Caco-2 (cell line): ENCODE data around the gene PLXNA4. TPM values are rescaled to one million over a fixed set of nuclear protein-coding genes. Genes with fewer than 3 reads are reported as not detected.

Experiments used
- BruUV-seq: library from RNA; stranded (reverse); fragments of 400-500 nt; replicated peaks from 2 replicates; lab custom pipeline; 2021; lab: Mats Ljungman, UMichigan
- CTCF ChIA-PET: fragments of 300-600 bp; sonication (Branson Sonifier 250); formaldehyde crosslinking; loops from one replicate; lab custom pipeline; 2022; ENCODE audit warnings: antibody characterized with exemption; lab: Charles Lee
- POLR2A ChIA-PET: fragments of 300-600 bp; sonication (Branson Sonifier 250); formaldehyde crosslinking; loops from one replicate; lab custom pipeline; 2022; ENCODE audit warnings: antibody characterized with exemption; lab: Charles Lee
- DNase-seq, 2 experiments: peaks; one replicate each; pipeline versions ENCODE4 v3.0.0 to v3.0.0-alpha.2; 2020 to 2022
- H3K27me3 ChIP-seq: replicated peaks from 2 replicates; pipeline ENCODE4 v1.6.0; 2011; ENCODE audit warnings: low read length; ENCODE audit not compliant: control insufficient read depth, insufficient read depth
- H3K36me3 ChIP-seq: 2 replicates; pipeline ENCODE4 v1.5.1; 2011; ENCODE audit warnings: low read length; ENCODE audit not compliant: control insufficient read depth, insufficient read depth
- H3K4me1 ChIP-seq: fragments of 250-450 bp; sonication (Bioruptor Pico); 2 replicates; pipeline ENCODE4 v1.5.1; 2020; ENCODE audit warnings: mild to moderate bottlenecking
- H3K4me3 ChIP-seq: 2 replicates; pipeline ENCODE4 v1.5.1; 2011; ENCODE audit warnings: low read depth, mild to moderate bottlenecking, control low read depth, low read length
- H3K9me3 ChIP-seq: fragments of 250-450 bp; sonication (Bioruptor Pico); 2 replicates; pipeline ENCODE4 v1.5.1; 2020; ENCODE audit warnings: mild to moderate bottlenecking, moderate library complexity
- H3K27ac Mint-ChIP-seq: one replicate; pipeline ENCODE4 v1.8.0; 2022; ENCODE audit warnings: mixed read lengths; ENCODE audit not compliant: unreplicated experiment
- H3K27me3 Mint-ChIP-seq: one replicate; pipeline ENCODE4 v1.8.0; 2022; ENCODE audit warnings: mixed read lengths; ENCODE audit not compliant: insufficient read depth, unreplicated experiment
- H3K36me3 Mint-ChIP-seq: one replicate; pipeline ENCODE4 v1.8.0; 2022; ENCODE audit warnings: mild to moderate bottlenecking, mixed read lengths; ENCODE audit not compliant: insufficient read depth, unreplicated experiment
- H3K4me1 Mint-ChIP-seq: one replicate; pipeline ENCODE4 v1.8.0; 2022; ENCODE audit warnings: low read depth, mixed read lengths; ENCODE audit not compliant: unreplicated experiment
- H3K4me3 Mint-ChIP-seq: one replicate; pipeline ENCODE4 v1.8.0; 2022; ENCODE audit warnings: mild to moderate bottlenecking, moderate library complexity, mixed read lengths; ENCODE audit not compliant: unreplicated experiment
- H3K9me3 Mint-ChIP-seq: one replicate; pipeline ENCODE4 v1.8.0; 2022; ENCODE audit warnings: mixed read lengths; ENCODE audit not compliant: unreplicated experiment
- CTCF ChIP-seq, 2 experiments: fragments of 200-600 bp in 1 of 2; IDR thresholded peaks; 1 replicate in 1 of 2; 2 replicates in 1 of 2; pipeline versions ENCODE4 v1.5.1 to v1.8.0; 2011 to 2022; ENCODE audit warnings: antibody characterized with exemption in 1 of 2, control low read depth in 1 of 2, inconsistent platforms in 1 of 2, low read depth in 1 of 2, low read length in 1 of 2, mild to moderate bottlenecking in 1 of 2, moderate library complexity in 1 of 2; ENCODE audit not compliant: insufficient read depth in 1 of 2, severe bottlenecking in 1 of 2, unreplicated experiment in 1 of 2
- intact Hi-C: fragments of 100-400 bp; cut with micrococcal nuclease; formaldehyde crosslinking; loops from one replicate; pipeline ENCODE4 v1.10.0; 2022; ENCODE audit not compliant: unreplicated experiment
- total RNA-seq: library from RNA; stranded (reverse); gene quantifications from 2 replicates; pipeline ENCODE4 v1.2.3, GENCODE V29; 2022

The PLXNA4 gene
- total RNA-seq, 1 experiment from 2014 or later = 0.43 TPM

DNA sequence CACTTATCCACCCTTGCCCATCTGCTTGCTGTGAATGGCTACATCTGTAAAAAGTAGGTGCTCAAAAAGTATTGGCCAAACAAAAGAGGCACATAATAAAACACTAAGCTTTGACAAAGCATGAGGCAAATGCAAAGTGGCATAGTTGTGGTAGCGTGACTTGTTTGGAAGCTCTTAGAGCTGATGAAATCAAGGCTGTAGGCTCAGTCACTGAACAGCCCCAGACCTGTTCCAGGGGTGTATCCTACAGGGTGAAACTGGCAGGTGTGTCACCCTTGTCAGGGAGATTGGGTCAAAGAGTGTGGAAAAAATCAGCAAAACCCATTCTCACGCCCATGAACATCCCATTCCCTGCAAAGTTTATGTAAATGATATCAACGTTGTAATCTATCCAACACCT is 427.4 kb downstream of the PLXNA4 start:
- CTCF ChIA-PET = no interaction called here
- no peaks in the 10 kb centered on the region for H3K9me3 ChIP-seq
- TF ChIP-seq CTCF (IDR thresholded peaks at IDR 0.05; ENCODE audit: insufficient read depth in 1 of 2, low read depth in 1 of 2, low read length in 1 of 2, severe bottlenecking in 1 of 2, unreplicated experiment in 1 of 2) = no peak
- H3K4me3 Mint-ChIP-seq = no peak overlapping the region
- H3K9me3 Mint-ChIP-seq = no peaks in the 10 kb centered on the region
- BruUV-seq = no TSS peak
- intact Hi-C loops = no loop called here
- no peaks in the 10 kb centered on the region for H3K4me1 ChIP-seq
- no peak overlapping the region for H3K27ac Mint-ChIP-seq
- no peak overlapping the region for H3K4me3 ChIP-seq
- H3K4me1 Mint-ChIP-seq = no peaks in the 10 kb centered on the region
- no peaks in the 10 kb centered on the region for H3K36me3 ChIP-seq
- no peaks in the 10 kb centered on the region for H3K36me3 Mint-ChIP-seq
- POLR2A ChIA-PET = no interaction called here
- no peak for DNase-seq
- H3K27me3 Mint-ChIP-seq = peaks cover 29% of the 10 kb centered on the region
- peaks cover 2% of the 10 kb centered on the region for H3K27me3 ChIP-seq

GRCh38 chr7:132145466-132145865 is 430.8 kb downstream of the PLXNA4 start:
- ChIA-PET POLR2A (no interaction called here), CTCF (no interaction called here)
- Mint-ChIP-seq H3K27ac (no peak overlapping the region), H3K4me3 (no peak overlapping the region), H3K9me3 (no peaks in the 10 kb centered on the region), H3K27me3 (peaks cover 22% of the 10 kb centered on the region), H3K4me1 (no peaks in the 10 kb centered on the region), H3K36me3 (no peaks in the 10 kb centered on the region)
- no peak for TF ChIP-seq CTCF (IDR thresholded peaks at IDR 0.05; ENCODE audit: insufficient read depth in 1 of 2, low read depth in 1 of 2, low read length in 1 of 2, severe bottlenecking in 1 of 2, unreplicated experiment in 1 of 2)
- intact Hi-C loops = no loop called here
- H3K4me3 ChIP-seq = no peak overlapping the region
- no peaks in the 10 kb centered on the region for H3K36me3 ChIP-seq
- no peaks in the 10 kb centered on the region; the same call in 1 of the 2 replicates for H3K27me3 ChIP-seq
- no peak for DNase-seq
- H3K9me3 ChIP-seq = no peaks in the 10 kb centered on the region
- BruUV-seq = no TSS peak
- no peaks in the 10 kb centered on the region for H3K4me1 ChIP-seq

- no peaks in the 10 kb centered on the region for H3K9me3 ChIP-seq
- BruUV-seq = no TSS peak
- Mint-ChIP-seq H3K9me3 (no peaks in the 10 kb centered on the region), H3K4me1 (no peaks in the 10 kb centered on the region), H3K36me3 (no peaks in the 10 kb centered on the region), H3K4me3 (no peak overlapping the region), H3K27ac (no peak overlapping the region), H3K27me3 (peaks cover 20% of the 10 kb centered on the region)
- H3K4me3 ChIP-seq = no peak overlapping the region
- no peaks in the 10 kb centered on the region for H3K36me3 ChIP-seq
- DNase-seq = no peak
- no peak for TF ChIP-seq CTCF (IDR thresholded peaks at IDR 0.05; ENCODE audit: insufficient read depth in 1 of 2, low read depth in 1 of 2, low read length in 1 of 2, severe bottlenecking in 1 of 2, unreplicated experiment in 1 of 2)
- H3K27me3 ChIP-seq = no peaks in the 10 kb centered on the region; the same call in 1 of the 2 replicates
- CTCF ChIA-PET = no interaction called here
- POLR2A ChIA-PET = no interaction called here
- intact Hi-C loops = no loop called here
- H3K4me1 ChIP-seq = no peaks in the 10 kb centered on the region
These were observed 431.2 kb downstream of the PLXNA4 start for GRCh38 chr7:132145063-132145462.
